IPS-18a (cell line): ENCODE measurements around the gene MMEL1.
"Not testable (repeated sequence)": the region's sequence is repeated elsewhere in the genome, so short reads cannot be mapped to it uniquely, and the experiment has no call there.

Experiments used
- H3K27ac ChIP-seq: one replicate; pipeline ENCODE4 v1.5.1; 2013; ENCODE audit warnings: low read length
- H3K27me3 ChIP-seq: one replicate; pipeline ENCODE4 v1.6.1; 2013; ENCODE audit warnings: mild to moderate bottlenecking, low read length; ENCODE audit not compliant: control insufficient read depth, insufficient read depth
- H3K36me3 ChIP-seq: one replicate; pipeline ENCODE4 v1.6.1; 2013; ENCODE audit warnings: low read depth, low read length; ENCODE audit not compliant: control insufficient read depth
- H3K4me1 ChIP-seq: one replicate; pipeline ENCODE4 v1.6.1; 2013; ENCODE audit warnings: low read depth, low read length; ENCODE audit not compliant: control insufficient read depth
- H3K4me3 ChIP-seq: one replicate; pipeline ENCODE4 v1.5.1; 2013; ENCODE audit warnings: low read length
- H3K9ac ChIP-seq: one replicate; pipeline ENCODE4 v1.6.1; 2013; ENCODE audit warnings: mild to moderate bottlenecking, low read length, moderate library complexity
- H3K9me3 ChIP-seq: one replicate; pipeline ENCODE4 v1.6.1; 2013; ENCODE audit warnings: low read depth, low read length; ENCODE audit not compliant: control insufficient read depth

Gene MMEL1

GRCh38 chr1:2632051-2632430, 775 bp downstream of the MMEL1 start:
- peaks cover 44% of the 10 kb centered on the region for H3K27me3 ChIP-seq
- H3K4me3 ChIP-seq: no peak overlapping the region
- H3K4me1 ChIP-seq: peaks cover 9% of the 10 kb centered on the region
- H3K27ac ChIP-seq: no peak overlapping the region
- H3K9ac ChIP-seq: no peak overlapping the region
- H3K36me3 ChIP-seq: no peaks in the 10 kb centered on the region
- peaks cover 3% of the 10 kb centered on the region for H3K9me3 ChIP-seq

- Histone ChIP-seq H3K4me3 (no peak overlapping the region), H3K27ac (no peak overlapping the region), H3K27me3 (peaks cover 50% of the 10 kb centered on the region), H3K36me3 (no peaks in the 10 kb centered on the region), H3K9me3 (peaks cover 3% of the 10 kb centered on the region), H3K9ac (no peak overlapping the region), H3K4me1 (peaks cover 9% of the 10 kb centered on the region)
These were observed 1.4 kb downstream of the MMEL1 start for GRCh38 chr1:2631136-2632050.

DNA sequence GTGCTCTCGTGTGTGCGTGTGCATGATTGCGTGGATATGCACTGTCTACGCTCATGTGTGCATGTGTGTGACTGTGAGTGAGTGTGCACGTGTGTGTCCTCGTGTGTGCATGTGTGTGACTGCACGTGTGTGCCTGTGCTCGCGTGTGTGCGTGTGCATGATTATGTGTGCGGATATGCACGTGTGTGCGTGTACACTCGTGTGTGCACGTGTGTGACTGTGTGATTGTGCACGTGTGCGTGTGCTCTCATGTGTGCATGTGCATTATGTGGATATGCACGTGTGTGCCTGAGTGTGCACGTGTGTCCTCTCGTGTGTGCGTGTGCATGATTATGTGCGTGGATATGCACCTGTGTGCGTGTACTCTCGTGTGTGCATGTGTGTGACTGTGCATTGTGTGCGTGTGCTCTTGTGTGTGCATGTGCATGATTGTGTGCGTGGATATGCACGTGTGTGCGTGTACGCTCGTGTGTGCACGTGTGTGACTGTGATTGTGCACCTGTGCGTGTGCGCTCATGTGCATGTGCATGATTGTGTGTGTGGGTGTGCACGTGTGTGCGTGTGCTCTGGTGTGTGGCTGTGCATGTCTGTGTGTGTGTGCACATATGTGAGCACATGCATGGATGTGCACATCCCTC, 2.2 kb downstream of the MMEL1 start:
- no peak overlapping the region for H3K4me3 ChIP-seq
- H3K27me3 ChIP-seq: peaks cover 58% of the 10 kb centered on the region
- no peaks in the 10 kb centered on the region for H3K9me3 ChIP-seq
- peaks cover 9% of the 10 kb centered on the region for H3K4me1 ChIP-seq
- no peak overlapping the region for H3K9ac ChIP-seq
- H3K36me3 ChIP-seq: no peaks in the 10 kb centered on the region
- H3K27ac ChIP-seq: no peak overlapping the region

- peak overlapping the region; percentile 30 for H3K4me3 ChIP-seq
- no peak overlapping the region for H3K27ac ChIP-seq
- H3K27me3 ChIP-seq: peaks cover 60% of the 10 kb centered on the region
- peaks cover 9% of the 10 kb centered on the region for H3K4me1 ChIP-seq
- no peaks in the 10 kb centered on the region for H3K36me3 ChIP-seq
- H3K9me3 ChIP-seq: no peaks in the 10 kb centered on the region
- H3K9ac ChIP-seq: no peak overlapping the region
These were observed 3.0 kb downstream of the MMEL1 start for GRCh38 chr1:2629627-2630497.

- Histone ChIP-seq H3K27ac (no peak overlapping the region), H3K4me3 (peak overlapping the region; percentile 30), H3K9me3 (no peaks in the 10 kb centered on the region), H3K36me3 (no peaks in the 10 kb centered on the region), H3K9ac (no peak overlapping the region), H3K27me3 (peaks cover 60% of the 10 kb centered on the region), H3K4me1 (peaks cover 9% of the 10 kb centered on the region)
These were observed 3.7 kb downstream of the MMEL1 start for GRCh38 chr1:2628933-2629626.

DNA sequence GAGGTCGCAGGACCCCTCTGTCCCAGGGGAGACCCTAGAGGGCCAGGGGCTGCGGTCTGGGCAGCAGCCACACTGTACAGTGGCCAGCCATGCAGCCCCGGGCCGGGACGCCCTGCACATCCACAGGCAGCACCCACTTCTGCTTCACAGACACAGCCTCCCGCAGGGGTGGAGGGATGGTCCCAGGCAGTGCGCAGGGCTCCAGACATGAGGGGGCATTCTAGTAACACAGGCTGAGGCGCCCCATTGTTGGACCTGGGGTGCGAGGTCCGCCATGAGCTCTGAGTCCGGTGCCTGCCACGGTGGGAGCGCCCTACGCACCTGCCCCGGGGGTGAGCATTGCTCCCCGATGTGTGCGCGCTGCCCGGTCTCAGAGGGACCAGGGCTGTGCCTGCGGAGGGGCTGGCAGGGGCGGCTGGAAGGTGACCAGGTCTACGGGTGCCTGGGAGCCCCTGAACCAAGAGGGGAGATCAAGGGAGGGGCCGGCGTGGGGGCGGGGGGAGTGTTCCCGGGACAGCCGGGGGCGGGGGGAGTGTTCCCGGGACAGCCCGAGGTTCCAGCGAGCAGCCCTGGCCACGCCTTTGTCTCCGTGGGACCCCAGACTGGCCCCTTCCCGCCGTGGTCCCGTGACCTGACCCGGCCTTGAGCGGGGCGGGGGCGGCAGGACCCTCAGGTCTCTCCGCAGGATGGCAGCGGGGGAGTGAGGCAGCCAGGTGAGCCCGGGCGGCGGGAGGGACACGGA, 4.5 kb downstream of the MMEL1 start:
- Histone ChIP-seq H3K9me3 (no peaks in the 10 kb centered on the region), H3K4me3 (peak overlapping the region; percentile 30), H3K27me3 (peaks cover 60% of the 10 kb centered on the region), H3K27ac (no peak overlapping the region), H3K9ac (no peak overlapping the region), H3K36me3 (no peaks in the 10 kb centered on the region), H3K4me1 (peaks cover 9% of the 10 kb centered on the region)

DNA sequence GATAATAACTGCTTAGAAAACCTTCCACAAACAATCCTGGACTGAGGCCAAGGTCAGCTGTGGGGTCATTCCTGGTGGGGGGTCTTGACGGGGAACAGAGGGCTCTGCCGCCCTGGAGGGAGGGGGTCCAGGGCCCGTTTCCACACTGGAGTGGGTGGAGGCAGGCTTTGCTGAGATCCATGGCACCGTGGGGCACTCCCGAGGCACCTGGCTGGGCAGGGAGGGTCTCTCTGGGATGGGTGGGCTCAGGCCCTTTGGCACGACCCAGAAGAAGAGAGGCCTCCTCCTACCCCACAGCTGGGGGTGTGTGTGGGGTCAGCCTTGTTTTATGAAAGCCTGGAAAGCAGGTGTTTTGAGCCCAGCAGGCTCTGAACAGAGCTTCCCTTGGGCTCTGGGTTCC, 5.1 kb downstream of the MMEL1 start:
- no peak overlapping the region for H3K27ac ChIP-seq
- H3K9me3 ChIP-seq: no peaks in the 10 kb centered on the region
- H3K4me3 ChIP-seq: no peak overlapping the region
- H3K36me3 ChIP-seq: no peaks in the 10 kb centered on the region
- peaks cover 60% of the 10 kb centered on the region for H3K27me3 ChIP-seq
- H3K4me1 ChIP-seq: peaks cover 7% of the 10 kb centered on the region
- H3K9ac ChIP-seq: no peak overlapping the region

DNA sequence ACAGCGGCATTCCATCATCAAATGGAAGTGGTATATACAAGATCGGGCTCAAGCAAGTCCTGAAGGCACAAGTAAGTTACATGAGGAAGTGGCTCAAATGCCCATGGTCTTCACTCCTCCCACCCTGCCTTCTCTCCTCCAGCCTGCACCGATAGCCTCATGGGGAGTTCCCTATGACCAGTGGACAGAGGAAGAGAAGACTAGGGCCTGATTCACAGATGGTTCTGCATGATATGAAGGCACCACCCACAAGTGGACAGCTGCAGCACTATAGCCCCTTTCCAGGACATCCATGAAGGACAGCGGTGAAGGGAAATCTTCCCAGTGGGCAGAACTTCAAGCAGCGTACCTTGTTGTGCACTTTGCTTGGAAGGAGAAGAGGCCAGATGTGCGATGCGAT, 7.1 kb downstream of the MMEL1 start:
- H3K4me3 ChIP-seq, H3K4me1 ChIP-seq, H3K9me3 ChIP-seq, H3K27ac ChIP-seq, H3K9ac ChIP-seq, H3K36me3 ChIP-seq: not testable (repeated sequence)
- H3K27me3 ChIP-seq: peaks cover 53% of the 10 kb centered on the region

GRCh38 chr1:2625311-2625710, 7.5 kb downstream of the MMEL1 start:
- no peak overlapping the region for H3K9ac ChIP-seq
- no peak overlapping the region for H3K27ac ChIP-seq
- H3K9me3 ChIP-seq: no peaks in the 10 kb centered on the region
- no peaks in the 10 kb centered on the region for H3K36me3 ChIP-seq
- H3K27me3 ChIP-seq: peaks cover 49% of the 10 kb centered on the region
- no peak overlapping the region for H3K4me3 ChIP-seq
- no peaks in the 10 kb centered on the region for H3K4me1 ChIP-seq

GRCh38 chr1:2624735-2625300, 8.0 kb downstream of the MMEL1 start:
- H3K9me3 ChIP-seq: no peaks in the 10 kb centered on the region
- no peak overlapping the region for H3K9ac ChIP-seq
- H3K4me3 ChIP-seq: no peak overlapping the region
- H3K36me3 ChIP-seq: no peaks in the 10 kb centered on the region
- H3K27me3 ChIP-seq: peaks cover 44% of the 10 kb centered on the region
- no peak overlapping the region for H3K27ac ChIP-seq
- H3K4me1 ChIP-seq: no peaks in the 10 kb centered on the region
